OCI-LY7 (cell line): ENCODE results near the gene MSRB1.

ENCODE experiments used
- CTCF ChIP-seq: fragments of 200-600 bp; sonication (generic); conservative IDR thresholded peaks from 2 replicates; pipeline ENCODE4 v1.5.1; 2014; ENCODE audit warnings: mild to moderate bottlenecking, antibody characterized with exemption, low read length, moderate library complexity, mixed read lengths
- EZH2phosphoT487 ChIP-seq: fragments of 200-600 bp; sonication (generic); IDR thresholded peaks from 2 replicates; pipeline ENCODE4 v1.6.1; 2018; ENCODE audit warnings: low read depth, borderline replicate concordance, mild to moderate bottlenecking, mixed run types, antibody characterized with exemption, low read length, moderate library complexity, mixed read lengths

DNA sequence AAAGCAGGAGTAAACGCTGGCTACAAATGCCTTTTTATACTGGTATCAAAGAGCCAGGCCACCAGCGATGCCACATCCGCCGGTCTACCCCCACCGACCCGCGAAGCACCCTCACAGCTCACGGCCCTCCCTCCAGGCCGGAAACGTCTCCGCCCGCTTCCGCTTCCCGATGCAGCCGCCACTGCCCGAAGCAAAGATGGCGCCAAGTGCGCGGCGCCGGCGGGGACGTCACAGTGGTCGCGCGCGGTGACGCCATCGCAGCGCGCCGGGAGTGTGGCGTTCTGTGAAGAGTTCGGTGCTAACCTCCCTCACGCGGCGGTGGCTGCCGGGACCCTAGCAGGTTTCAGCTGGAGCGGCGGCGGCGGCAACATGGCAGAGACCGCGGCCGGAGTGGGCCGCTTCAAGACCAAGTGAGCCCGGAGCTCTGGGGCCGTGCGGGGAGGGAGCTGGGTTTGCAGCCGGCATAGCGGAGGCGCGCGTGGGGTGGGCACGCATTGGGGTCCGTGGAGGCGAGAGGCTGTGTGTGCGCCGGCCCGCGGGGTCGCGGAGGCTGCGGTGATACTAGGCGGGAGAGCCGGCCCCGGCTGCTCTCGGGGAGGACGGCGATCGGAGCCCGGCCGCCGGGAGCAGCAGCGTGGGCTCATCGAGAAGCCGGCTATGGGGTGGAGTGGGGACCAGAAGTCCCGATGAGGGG is 28.9 kb upstream of the MSRB1 start, which contains the start of gene TBL3:
- TF ChIP-seq CTCF, result no peak
- TF ChIP-seq EZH2phosphoT487, result no peak
